Panc1 (cell line): ENCODE measurements around the gene ATE1.

Experiments used
- CTCF ChIP-seq: fragments of 450-650 bp; IDR thresholded peaks from 2 replicates; pipeline ENCODE4 v1.5.1; 2017; ENCODE audit warnings: mild to moderate bottlenecking
- POLR2AphosphoS5 ChIP-seq: IDR thresholded peaks from 2 replicates; pipeline ENCODE4 v1.6.1; 2012; ENCODE audit warnings: mild to moderate bottlenecking, low read depth, low read length, moderate library complexity
- REST ChIP-seq, 2 experiments: IDR thresholded peaks; 2 replicates each; pipeline ENCODE4 v1.6.1; 2011 to 2012; ENCODE audit warnings: low read depth in 2 of 2, control low read depth in 1 of 2, low read length in 1 of 2, mild to moderate bottlenecking in 1 of 2, moderate library complexity in 1 of 2; ENCODE audit not compliant: insufficient read depth in 1 of 2
- SIN3A ChIP-seq: IDR thresholded peaks from 2 replicates; pipeline ENCODE4 v1.6.1; 2012; ENCODE audit warnings: low read depth, mild to moderate bottlenecking, low read length, moderate library complexity, borderline replicate concordance; ENCODE audit not compliant: insufficient read depth

GRCh38 chr10:121942749-121943416 is 15.1 kb upstream of the ATE1 start:
- no peak for TF ChIP-seq CTCF
- TF ChIP-seq SIN3A = no peak
- TF ChIP-seq POLR2AphosphoS5 = no peak
- TF ChIP-seq REST (IDR thresholded peaks at IDR 0.05; ENCODE audit: insufficient read depth in 1 of 2, low read depth in 2 of 2, low read length in 1 of 2) = no peak
